ENCODE data around the gene NHLRC4. TPM values are rescaled to one million over a fixed set of nuclear protein-coding genes. Genes with fewer than 3 reads are reported as not detected.

NHLRC4 gene
- total and polyA plus RNA-seq, 9 of the 15 experiments (the other 6 are each of a cell fraction or from before 2014, with no cell fraction given), result 0.24 to 3.7 (median 1.3) TPM; not detected in 2

DNA sequence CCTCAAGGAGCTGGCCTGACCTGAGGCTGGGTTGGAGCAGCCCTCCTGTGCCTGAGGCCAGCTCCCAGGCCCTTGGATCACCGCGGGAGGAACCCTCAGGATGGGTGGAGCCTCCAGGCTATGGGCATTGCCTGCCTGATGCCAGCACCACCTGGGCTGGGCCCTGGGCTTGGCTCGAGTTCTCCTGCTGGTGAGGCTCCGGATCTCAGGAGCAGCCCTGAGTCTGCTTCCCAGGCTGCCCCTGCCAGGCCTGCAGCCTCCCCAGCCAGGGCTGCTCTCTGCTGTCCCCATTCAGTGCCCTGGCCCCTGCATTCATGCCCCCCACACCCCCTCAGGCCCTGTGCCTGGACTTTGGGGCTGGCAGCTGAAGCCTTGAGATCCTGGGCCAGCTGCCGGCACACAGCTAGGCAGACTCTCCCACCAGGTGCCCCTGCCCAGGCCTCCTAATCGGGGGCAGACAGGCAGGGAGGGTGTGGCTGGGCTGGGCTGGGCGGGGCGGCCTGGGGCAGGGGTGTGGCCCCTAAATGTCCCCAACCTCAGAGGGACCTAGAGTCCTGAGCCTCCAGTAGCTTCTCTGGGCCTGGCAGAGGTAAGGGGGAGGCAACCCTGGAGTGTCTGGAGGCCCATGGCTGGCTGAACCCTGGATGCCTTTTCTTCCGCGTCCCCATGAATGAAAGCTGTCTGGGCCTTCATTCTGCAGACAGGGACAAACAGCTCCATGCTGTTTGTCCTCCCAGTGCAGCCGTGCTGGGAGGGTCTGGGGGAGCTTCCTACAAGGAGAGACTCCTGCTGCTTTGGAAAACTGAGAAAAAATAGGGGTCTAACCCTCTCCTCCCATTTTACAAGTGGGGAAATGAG lies 1.8 kb downstream of the NHLRC4 start (continued):
- TF ChIP-seq, protein P1, sequence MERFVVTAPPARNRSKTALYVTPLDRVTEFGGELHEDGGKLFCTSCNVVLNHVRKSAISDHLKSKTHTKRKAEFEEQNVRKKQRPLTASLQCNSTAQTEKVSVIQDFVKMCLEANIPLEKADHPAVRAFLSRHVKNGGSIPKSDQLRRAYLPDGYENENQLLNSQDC (CRISPR knock-in tag; IDR thresholded peaks at IDR 0.05), result no peak
- TF ChIP-seq L3MBTL2 (IDR thresholded peaks at IDR 0.05), result no peak
- TF ChIP-seq MCM7 (IDR thresholded peaks at IDR 0.05), result no peak
- no peak for TF ChIP-seq RBM17 (IDR thresholded peaks at IDR 0.05; ENCODE audit: borderline replicate concordance, low read depth, low read length)
- TF ChIP-seq, protein P2, sequence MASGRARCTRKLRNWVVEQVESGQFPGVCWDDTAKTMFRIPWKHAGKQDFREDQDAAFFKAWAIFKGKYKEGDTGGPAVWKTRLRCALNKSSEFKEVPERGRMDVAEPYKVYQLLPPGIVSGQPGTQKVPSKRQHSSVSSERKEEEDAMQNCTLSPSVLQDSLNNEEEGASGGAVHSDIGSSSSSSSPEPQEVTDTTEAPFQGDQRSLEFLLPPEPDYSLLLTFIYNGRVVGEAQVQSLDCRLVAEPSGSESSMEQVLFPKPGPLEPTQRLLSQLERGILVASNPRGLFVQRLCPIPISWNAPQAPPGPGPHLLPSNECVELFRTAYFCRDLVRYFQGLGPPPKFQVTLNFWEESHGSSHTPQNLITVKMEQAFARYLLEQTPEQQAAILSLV (tag; IDR thresholded peaks at IDR 0.05), result no peak
- no peak for TF ChIP-seq CBX3 (IDR thresholded peaks at IDR 0.05; ENCODE audit: borderline replicate concordance in 1 of 2, low read length in 2 of 2)
- no peak for TF ChIP-seq SUPT5H (IDR thresholded peaks at IDR 0.05)
- TF ChIP-seq SMAD1 (IDR thresholded peaks at IDR 0.05; ENCODE audit: low read depth, low read length, partially characterized antibody), result no peak
- TF ChIP-seq, protein P3, sequence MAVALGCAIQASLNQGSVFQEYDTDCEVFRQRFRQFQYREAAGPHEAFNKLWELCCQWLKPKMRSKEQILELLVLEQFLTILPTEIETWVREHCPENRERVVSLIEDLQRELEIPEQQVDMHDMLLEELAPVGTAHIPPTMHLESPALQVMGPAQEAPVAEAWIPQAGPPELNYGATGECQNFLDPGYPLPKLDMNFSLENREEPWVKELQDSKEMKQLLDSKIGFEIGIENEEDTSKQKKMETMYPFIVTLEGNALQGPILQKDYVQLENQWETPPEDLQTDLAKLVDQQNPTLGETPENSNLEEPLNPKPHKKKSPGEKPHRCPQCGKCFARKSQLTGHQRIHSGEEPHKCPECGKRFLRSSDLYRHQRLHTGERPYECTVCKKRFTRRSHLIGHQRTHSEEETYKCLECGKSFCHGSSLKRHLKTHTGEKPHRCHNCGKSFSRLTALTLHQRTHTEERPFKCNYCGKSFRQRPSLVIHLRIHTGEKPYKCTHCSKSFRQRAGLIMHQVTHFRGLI (CRISPR knock-in tag; IDR thresholded peaks at IDR 0.05), result no peak
- no peak; the same call in 1 of the 2 replicates for TF ChIP-seq RBFOX2 (IDR thresholded peaks at IDR 0.05; ENCODE audit: low read depth, low read length)
- TF ChIP-seq, protein P4, sequence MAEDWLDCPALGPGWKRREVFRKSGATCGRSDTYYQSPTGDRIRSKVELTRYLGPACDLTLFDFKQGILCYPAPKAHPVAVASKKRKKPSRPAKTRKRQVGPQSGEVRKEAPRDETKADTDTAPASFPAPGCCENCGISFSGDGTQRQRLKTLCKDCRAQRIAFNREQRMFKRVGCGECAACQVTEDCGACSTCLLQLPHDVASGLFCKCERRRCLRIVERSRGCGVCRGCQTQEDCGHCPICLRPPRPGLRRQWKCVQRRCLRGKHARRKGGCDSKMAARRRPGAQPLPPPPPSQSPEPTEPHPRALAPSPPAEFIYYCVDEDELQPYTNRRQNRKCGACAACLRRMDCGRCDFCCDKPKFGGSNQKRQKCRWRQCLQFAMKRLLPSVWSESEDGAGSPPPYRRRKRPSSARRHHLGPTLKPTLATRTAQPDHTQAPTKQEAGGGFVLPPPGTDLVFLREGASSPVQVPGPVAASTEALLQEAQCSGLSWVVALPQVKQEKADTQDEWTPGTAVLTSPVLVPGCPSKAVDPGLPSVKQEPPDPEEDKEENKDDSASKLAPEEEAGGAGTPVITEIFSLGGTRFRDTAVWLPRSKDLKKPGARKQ (CRISPR knock-in tag; IDR thresholded peaks at IDR 0.05), result no peak
- 0 out of 2 replicates have a peak, but pooled peaks have one; percentile 30 for TF ChIP-seq POLR2G (IDR thresholded peaks at IDR 0.05; ENCODE audit: low read depth, low read length)
- TF ChIP-seq GABPB2 (CRISPR knock-in tag; conservative IDR thresholded peaks at IDR 0.05), result no peak
- TF ChIP-seq, protein P5, sequence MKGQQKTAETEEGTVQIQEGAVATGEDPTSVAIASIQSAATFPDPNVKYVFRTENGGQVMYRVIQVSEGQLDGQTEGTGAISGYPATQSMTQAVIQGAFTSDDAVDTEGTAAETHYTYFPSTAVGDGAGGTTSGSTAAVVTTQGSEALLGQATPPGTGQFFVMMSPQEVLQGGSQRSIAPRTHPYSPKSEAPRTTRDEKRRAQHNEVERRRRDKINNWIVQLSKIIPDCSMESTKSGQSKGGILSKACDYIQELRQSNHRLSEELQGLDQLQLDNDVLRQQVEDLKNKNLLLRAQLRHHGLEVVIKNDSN (CRISPR knock-in tag; IDR thresholded peaks at IDR 0.05), result no peak
- TF ChIP-seq TCF7L2 (IDR thresholded peaks at IDR 0.05; ENCODE audit: low read depth, low read length), result no peak
- TF ChIP-seq ELF4 (CRISPR knock-in tag; IDR thresholded peaks at IDR 0.05), result no peak
- TF ChIP-seq, protein P6, sequence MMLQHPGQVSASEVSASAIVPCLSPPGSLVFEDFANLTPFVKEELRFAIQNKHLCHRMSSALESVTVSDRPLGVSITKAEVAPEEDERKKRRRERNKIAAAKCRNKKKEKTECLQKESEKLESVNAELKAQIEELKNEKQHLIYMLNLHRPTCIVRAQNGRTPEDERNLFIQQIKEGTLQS (IDR thresholded peaks at IDR 0.05), result no peak
- TF ChIP-seq, protein P6 (CRISPR knock-in tag; conservative IDR thresholded peaks at IDR 0.05), result no peak
- no peak for TF ChIP-seq HEY1 (CRISPR knock-in tag; IDR thresholded peaks at IDR 0.05; ENCODE audit: borderline replicate concordance)
- TF ChIP-seq SOX6 (IDR thresholded peaks at IDR 0.05), result no peak
- TF ChIP-seq CXXC5 (CRISPR knock-in tag; IDR thresholded peaks at IDR 0.05), result no peak
